NCI-H1436 treated with DMSO at 0.1 percent for 48 hours (cell line): ENCODE measurements around the gene RHOT1.
A peak's percentile ranks its signal among the peaks of the same experiment; 100 is the strongest.
"Not testable (repeated sequence)": the region's sequence is repeated elsewhere in the genome, so short reads cannot be mapped to it uniquely, and the experiment has no call there.

Source experiments
- DNase-seq: peaks from one replicate; lab custom pipeline; 2025; lab: John Stamatoyannopoulos, UW

The RHOT1 gene

GRCh38 chr17:32142038-32142856, at the start of gene RHOT1:
TSS of gene RHOT1 (plus strand) at chr17:32142502. CDS start at chr17:32142693, 191 bp downstream.
- DNase-seq = peak; percentile 53

GRCh38 chr17:32099686-32100085, 42.6 kb upstream of the RHOT1 start:
- no peak for DNase-seq

- DNase-seq = not testable (repeated sequence)
Measured at GRCh38 chr17:32100323-32100722, 42.0 kb upstream of the RHOT1 start.

GRCh38 chr17:32100971-32101631, 41.2 kb upstream of the RHOT1 start:
- no peak for DNase-seq

GRCh38 chr17:32102172-32102571, 40.1 kb upstream of the RHOT1 start:
- DNase-seq = no peak

- DNase-seq = no peak
Measured at GRCh38 chr17:32102646-32103186, 39.6 kb upstream of the RHOT1 start.

- no peak for DNase-seq
Measured at GRCh38 chr17:32103476-32104113, 38.7 kb upstream of the RHOT1 start.

- no peak for DNase-seq
Measured at GRCh38 chr17:32104158-32104557, 38.1 kb upstream of the RHOT1 start.

GRCh38 chr17:32106471-32106981, 35.8 kb upstream of the RHOT1 start:
- peak; percentile 11 for DNase-seq

GRCh38 chr17:32107194-32107593, 35.1 kb upstream of the RHOT1 start:
- DNase-seq = not testable (repeated sequence)

- DNase-seq = no peak
Measured at GRCh38 chr17:32110596-32110995, 31.7 kb upstream of the RHOT1 start.

GRCh38 chr17:32111141-32111771, 31.0 kb upstream of the RHOT1 start:
- DNase-seq = peak; percentile 66

- DNase-seq = no peak
Measured at GRCh38 chr17:32112416-32112815, 29.9 kb upstream of the RHOT1 start.

GRCh38 chr17:32114536-32114935, 27.8 kb upstream of the RHOT1 start:
- DNase-seq = no peak

GRCh38 chr17:32115546-32115945, 26.8 kb upstream of the RHOT1 start:
- not testable (repeated sequence) for DNase-seq

- peak; percentile 73 for DNase-seq
Measured at GRCh38 chr17:32116937-32117336, 25.4 kb upstream of the RHOT1 start.

- DNase-seq = no peak
Measured at GRCh38 chr17:32117399-32117798, 24.9 kb upstream of the RHOT1 start.

- DNase-seq = not testable (repeated sequence)
Measured at GRCh38 chr17:32118088-32118487, 24.2 kb upstream of the RHOT1 start.

- DNase-seq = no peak
Measured at GRCh38 chr17:32118835-32119234, 23.5 kb upstream of the RHOT1 start.

GRCh38 chr17:32120141-32120540, 22.2 kb upstream of the RHOT1 start:
- no peak for DNase-seq

- DNase-seq = no peak
Measured at GRCh38 chr17:32120716-32121115, 21.6 kb upstream of the RHOT1 start.

GRCh38 chr17:32123782-32124181, 18.5 kb upstream of the RHOT1 start:
- DNase-seq = no peak
